GM23248 (cell line): ENCODE measurements around the gene ZSCAN20. TPM values are rescaled to one million over a fixed set of nuclear protein-coding genes. Genes with fewer than 3 reads are reported as not detected.

Source experiments
- DNase-seq: peaks from one replicate; pipeline ENCODE4 v3.0.0-alpha.2; 2015
- H2AFZ ChIP-seq: fragments of 200-600 bp; sonication (generic); 2 replicates; pipeline ENCODE4 v1.6.1; 2016; ENCODE audit warnings: antibody characterized with exemption
- H3F3A ChIP-seq: fragments of 200-600 bp; sonication (generic); 2 replicates; pipeline ENCODE4 v1.6.1; 2016; ENCODE audit warnings: mild to moderate bottlenecking, antibody characterized with exemption, mixed run types; ENCODE audit not compliant: insufficient read depth
- H3K27ac ChIP-seq: fragments of 200-600 bp; sonication (generic); 2 replicates; pipeline ENCODE4 v1.5.1; 2016; ENCODE audit warnings: mild to moderate bottlenecking
- H3K27me3 ChIP-seq: fragments of 200-600 bp; sonication (generic); replicated peaks from 2 replicates; pipeline ENCODE4 v1.6.1; 2016; ENCODE audit warnings: mild to moderate bottlenecking; ENCODE audit not compliant: insufficient read depth
- H3K36me3 ChIP-seq: fragments of 200-600 bp; sonication (generic); 2 replicates; pipeline ENCODE4 v1.6.1; 2016; ENCODE audit warnings: low read depth, mild to moderate bottlenecking
- H3K4me1 ChIP-seq: fragments of 200-600 bp; sonication (generic); 2 replicates; pipeline ENCODE4 v1.6.1; 2016; ENCODE audit warnings: mild to moderate bottlenecking; ENCODE audit not compliant: insufficient read depth
- H3K4me2 ChIP-seq: fragments of 200-600 bp; sonication (generic); one replicate; pipeline ENCODE4 v1.6.1; 2016; ENCODE audit warnings: mild to moderate bottlenecking; ENCODE audit not compliant: unreplicated experiment
- H3K4me3 ChIP-seq: fragments of 200-600 bp; sonication (generic); 2 replicates; pipeline ENCODE4 v1.5.1; 2016; ENCODE audit warnings: mild to moderate bottlenecking
- H3K79me2 ChIP-seq: fragments of 200-600 bp; sonication (generic); 2 replicates; pipeline ENCODE4 v1.6.1; 2016; ENCODE audit warnings: mild to moderate bottlenecking; ENCODE audit not compliant: insufficient read depth
- H3K9ac ChIP-seq: fragments of 200-600 bp; sonication (generic); 2 replicates; pipeline ENCODE4 v1.6.1; 2016; ENCODE audit warnings: mild to moderate bottlenecking
- H3K9me2 ChIP-seq: fragments of 200-600 bp; sonication (generic); 2 replicates; pipeline ENCODE4 v1.6.1; 2016; ENCODE audit warnings: mixed run types, mild to moderate bottlenecking, moderate library complexity; ENCODE audit not compliant: insufficient read depth
- H3K9me3 ChIP-seq: fragments of 200-600 bp; sonication (generic); one replicate; pipeline ENCODE4 v1.6.1; 2017; ENCODE audit warnings: low read depth
- H4K20me1 ChIP-seq: fragments of 200-600 bp; sonication (generic); 2 replicates; pipeline ENCODE4 v1.6.0; 2016; ENCODE audit not compliant: insufficient read depth
- EZH2 ChIP-seq: fragments of 200-600 bp; sonication (generic); IDR thresholded peaks from 2 replicates; pipeline ENCODE4 v1.6.1; 2018; ENCODE audit warnings: antibody characterized with exemption, mild to moderate bottlenecking; ENCODE audit not compliant: insufficient read depth, poor library complexity, severe bottlenecking
- EZH2phosphoT487 ChIP-seq: fragments of 200-600 bp; sonication (generic); IDR thresholded peaks from 2 replicates; pipeline ENCODE4 v1.6.1; 2018; ENCODE audit warnings: antibody characterized with exemption, moderate library complexity, mild to moderate bottlenecking, low read depth; ENCODE audit not compliant: insufficient read depth
- WGBS, 2 experiments: methylation state at CpG; one replicate each; pipeline ENCODE4 v1.1.6; 2015 to 2017; ENCODE audit warnings: low lambda C conversion rate in 2 of 2, low coverage in 1 of 2; ENCODE audit errors: missing lambda C conversion rate in 2 of 2; 5-methylcytosine and 5-hydroxymethylcytosine counted together
- in situ Hi-C: fragments of 300-500 bp; cut with MboI; formaldehyde crosslinking; loops from 2 replicates; pipeline ENCODE4 v1.15.0; 2020
- polyA plus RNA-seq: library from polyadenylated mRNA; unstranded; fragments of >200 nt; fragmentation: Nextera tagmentation; extraction: Ambion mirVana; gene quantifications from 2 replicates; pipeline ENCODE4 v1.2.1, GENCODE V29; 2016
- total RNA-seq: library from RNA; depleted of rRNA; stranded (reverse); fragments of >200 nt; shearing (Covaris generic); gene quantifications from 2 replicates; pipeline ENCODE4 v1.2.3, GENCODE V29; 2014

The ZSCAN20 gene
- total and polyA plus RNA-seq, 2 experiments from 2014 or later: 1.7 to 9.5 TPM

DNA sequence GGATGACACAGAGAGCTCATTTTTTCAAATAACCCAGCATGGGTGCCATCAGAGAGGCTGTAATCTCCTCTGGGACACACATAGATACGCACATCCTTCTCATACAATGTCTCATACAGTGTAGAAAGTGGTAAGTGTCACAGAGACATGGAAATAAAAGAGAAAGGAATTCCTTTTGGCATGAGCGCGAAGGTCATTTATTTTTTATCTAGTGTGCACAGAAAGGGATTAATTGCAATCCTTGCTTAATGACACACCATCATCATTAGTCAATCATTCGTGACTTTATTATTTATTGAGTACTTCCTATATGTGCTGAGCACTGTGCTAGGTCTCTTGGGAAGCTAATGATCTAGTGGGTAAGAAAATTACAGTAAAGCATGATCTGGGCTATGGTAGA lies 5.0 kb downstream of the ZSCAN20 start:
- in situ Hi-C loops: no loop called here
- H3K27ac ChIP-seq: no peak overlapping the region

DNA sequence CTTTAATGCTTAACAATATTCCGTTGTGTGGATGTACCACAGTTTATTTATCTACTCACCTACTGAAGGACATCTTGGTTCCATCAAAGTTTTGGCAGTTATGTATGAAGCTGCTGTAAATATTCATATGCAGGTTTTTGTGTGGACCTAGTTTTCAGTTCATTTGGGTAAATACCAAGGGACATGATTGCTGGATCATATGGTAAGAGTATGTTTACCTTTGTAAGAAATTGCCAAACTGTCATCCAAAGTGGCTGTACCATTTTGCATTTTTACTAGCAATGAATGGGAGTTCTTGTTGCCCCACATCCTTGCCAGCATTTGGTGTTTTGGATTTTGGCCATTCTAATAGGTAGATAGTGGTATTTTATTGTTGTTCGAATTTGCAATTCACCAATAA lies 10.0 kb downstream of the ZSCAN20 start:
- TF ChIP-seq EZH2 (no peak), EZH2phosphoT487 (no peak)

More for the DNA sequence above, 5.0 kb downstream of the ZSCAN20 start:
- TF ChIP-seq EZH2 (no peak), EZH2phosphoT487 (no peak)
- DNase-seq: no peak
- H3F3A ChIP-seq: no peaks in the 10 kb centered on the region
- H4K20me1 ChIP-seq: no peaks in the 10 kb centered on the region
- H2AFZ ChIP-seq: no peak overlapping the region
- H3K79me2 ChIP-seq: peaks cover 58% of the 10 kb centered on the region
- WGBS, 2 experiments: 72 to 73% methylated on average over 4 of the region's 4 CpGs
- no peaks in the 10 kb centered on the region for H3K9me3 ChIP-seq
- H3K27me3 ChIP-seq: no peaks in the 10 kb centered on the region
- H3K9ac ChIP-seq: no peak overlapping the region
- H3K4me3 ChIP-seq: no peak overlapping the region
- peaks cover 14% of the 10 kb centered on the region for H3K4me1 ChIP-seq
- no peak overlapping the region for H3K4me2 ChIP-seq
- H3K36me3 ChIP-seq: peaks cover 13% of the 10 kb centered on the region; the same call in 1 of the 2 replicates
- no peaks in the 10 kb centered on the region for H3K9me2 ChIP-seq

DNA sequence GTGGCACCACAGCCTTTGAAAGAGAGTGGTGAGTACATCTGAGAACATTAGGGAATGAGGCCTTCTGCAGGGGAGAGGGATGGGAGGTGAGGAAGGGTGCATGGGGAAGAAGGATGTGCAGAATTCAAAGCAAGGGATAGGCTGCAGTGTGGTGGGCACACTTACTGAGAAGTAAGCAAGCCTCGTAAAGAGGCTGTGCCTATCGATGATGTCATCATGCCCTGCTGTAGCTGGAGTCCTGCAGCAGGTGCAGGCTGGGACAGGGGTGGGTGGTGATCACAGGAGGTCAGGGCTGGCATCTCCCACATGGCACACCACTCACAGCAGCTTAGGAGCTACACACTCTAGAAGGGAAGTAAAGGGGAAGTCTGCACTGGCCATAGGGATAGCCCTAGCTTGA lies 16.2 kb downstream of the ZSCAN20 start:
- Histone ChIP-seq H3K27me3 (no peaks in the 10 kb centered on the region), H3K9ac (no peak overlapping the region), H2AFZ (no peak overlapping the region), H3K9me2 (no peaks in the 10 kb centered on the region), H3K9me3 (no peaks in the 10 kb centered on the region), H4K20me1 (no peaks in the 10 kb centered on the region), H3K4me1 (no peaks in the 10 kb centered on the region), H3K4me3 (no peak overlapping the region), H3K79me2 (no peaks in the 10 kb centered on the region), H3K27ac (no peak overlapping the region), H3K4me2 (no peak overlapping the region), H3F3A (no peaks in the 10 kb centered on the region), H3K36me3 (peaks cover 41% of the 10 kb centered on the region)
- in situ Hi-C loops: no loop called here
- DNase-seq: no peak
- no peak for TF ChIP-seq EZH2phosphoT487
- no peak for TF ChIP-seq EZH2
- 97 to 100% methylated on average over 2 of the region's 2 CpGs for WGBS, 2 experiments

More for the DNA sequence above, 10.0 kb downstream of the ZSCAN20 start:
- Histone ChIP-seq H3K36me3 (peaks cover 34% of the 10 kb centered on the region), H4K20me1 (no peaks in the 10 kb centered on the region), H3K9me2 (no peaks in the 10 kb centered on the region), H3K9ac (no peak overlapping the region), H3F3A (no peaks in the 10 kb centered on the region), H3K27ac (no peak overlapping the region), H3K4me3 (no peak overlapping the region), H3K4me1 (no peaks in the 10 kb centered on the region), H2AFZ (no peak overlapping the region), H3K27me3 (no peaks in the 10 kb centered on the region), H3K4me2 (no peak overlapping the region), H3K79me2 (peaks cover 10% of the 10 kb centered on the region), H3K9me3 (no peaks in the 10 kb centered on the region)
- in situ Hi-C loops: no loop called here
- DNase-seq: no peak
- 95 to 98% methylated on average over 2 of the region's 2 CpGs for WGBS, 2 experiments

DNA sequence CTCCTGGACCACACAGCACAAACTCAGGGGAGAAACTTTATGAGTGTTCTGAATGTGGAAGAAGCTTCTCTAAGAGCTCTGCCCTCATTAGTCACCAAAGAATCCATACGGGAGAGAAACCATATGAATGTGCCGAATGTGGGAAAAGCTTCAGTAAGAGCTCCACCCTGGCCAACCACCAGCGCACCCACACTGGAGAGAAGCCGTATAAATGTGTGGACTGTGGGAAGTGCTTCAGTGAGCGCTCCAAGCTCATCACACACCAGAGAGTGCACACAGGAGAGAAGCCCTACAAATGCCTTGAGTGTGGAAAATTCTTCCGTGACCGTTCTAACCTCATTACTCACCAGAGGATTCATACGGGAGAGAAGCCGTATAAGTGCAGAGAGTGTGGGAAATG lies 22.5 kb downstream of the ZSCAN20 start:
- no peak overlapping the region for H2AFZ ChIP-seq
- DNase-seq: peak; percentile 26

DNA sequence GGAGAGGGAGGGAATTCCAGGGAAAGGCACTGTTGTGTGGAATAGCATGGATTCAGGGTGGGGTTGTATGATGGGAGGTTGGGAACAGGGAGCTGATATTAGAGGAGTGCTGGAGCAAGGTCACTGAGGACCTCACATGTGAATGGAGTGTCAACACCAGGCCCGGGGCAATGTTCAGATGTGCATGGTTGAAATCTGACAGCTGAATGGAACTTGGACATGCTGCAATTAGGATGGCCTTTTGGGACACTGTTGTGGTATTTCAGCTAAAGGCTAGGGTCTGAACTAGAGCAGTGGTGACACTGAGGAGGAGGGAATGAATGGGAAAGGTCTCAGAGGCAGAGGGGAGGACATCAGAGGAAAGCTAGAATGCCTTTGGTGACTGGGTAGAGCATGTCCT lies 25.0 kb downstream of the ZSCAN20 start:
- H3K27me3 ChIP-seq: no peaks in the 10 kb centered on the region
- H3K79me2 ChIP-seq: no peaks in the 10 kb centered on the region
- H3K4me2 ChIP-seq: no peak overlapping the region
- H3K9me3 ChIP-seq: no peaks in the 10 kb centered on the region
- no peaks in the 10 kb centered on the region for H3K9me2 ChIP-seq
- H4K20me1 ChIP-seq: no peaks in the 10 kb centered on the region
- H3K4me3 ChIP-seq: no peak overlapping the region
- no peak overlapping the region for H3K27ac ChIP-seq
- no peak overlapping the region for H3K9ac ChIP-seq
- in situ Hi-C loops: no loop called here
- H3K36me3 ChIP-seq: peaks cover 36% of the 10 kb centered on the region
- no peak overlapping the region for H2AFZ ChIP-seq
- WGBS, 2 experiments: 94 to 100% methylated on average over 1 of the region's 1 CpG
- no peaks in the 10 kb centered on the region for H3F3A ChIP-seq
- TF ChIP-seq EZH2 (no peak), EZH2phosphoT487 (no peak)
- H3K4me1 ChIP-seq: peaks cover under 1% of the 10 kb centered on the region; the same call in 1 of the 2 replicates
- no peak for DNase-seq

More for the DNA sequence above, 22.5 kb downstream of the ZSCAN20 start:
- H3K9me3 ChIP-seq: no peaks in the 10 kb centered on the region
- H3K4me3 ChIP-seq: no peak overlapping the region
- H3K36me3 ChIP-seq: peaks cover 54% of the 10 kb centered on the region
- no peaks in the 10 kb centered on the region for H3F3A ChIP-seq
- in situ Hi-C loops: no loop called here
- H3K27me3 ChIP-seq: no peaks in the 10 kb centered on the region
- no peaks in the 10 kb centered on the region for H3K9me2 ChIP-seq
- 96 to 99% methylated on average over 9 of the region's 9 CpGs for WGBS, 2 experiments
- no peaks in the 10 kb centered on the region for H4K20me1 ChIP-seq
- H3K9ac ChIP-seq: no peak overlapping the region
- TF ChIP-seq EZH2phosphoT487 (no peak), EZH2 (no peak)
- H3K27ac ChIP-seq: no peak overlapping the region
- H3K4me1 ChIP-seq: no peaks in the 10 kb centered on the region
- no peak overlapping the region for H3K4me2 ChIP-seq
- no peaks in the 10 kb centered on the region for H3K79me2 ChIP-seq
